Right ventricle myocardium superior (tissue), 1 donor: ENCODE measurements around the gene LRRC14B. TPM values are rescaled to one million over a fixed set of nuclear protein-coding genes. Genes with fewer than 3 reads are reported as not detected.
"Not testable (repeated sequence)": the region's sequence is repeated elsewhere in the genome, so short reads cannot be mapped to it uniquely, and the experiment has no call there.

Experiments
- ATAC-seq: fragments of 200-7000 bp; cut with Tn5 transposase; one replicate; pipeline ENCODE4 v1.9.1; 2020; ENCODE audit warnings: mild to moderate bottlenecking; ENCODE audit not compliant: poor library complexity
- DNase-seq: peaks from one replicate; pipeline ENCODE4 v3.0.0-alpha.2; 2020
- intact Hi-C: fragments of 100-400 bp; cut with DNase I; formaldehyde crosslinking; loops from one replicate; pipeline ENCODE4 v1.11.2; 2022
- total RNA-seq: library from RNA; stranded (reverse); fragmentation: NEBNext Ultra II Directional; extraction: Animal tissue kit (Norgen Biotek cat#: 25700); gene quantifications from one replicate; pipeline ENCODE4 v1.2.1, GENCODE V29; 2021
- donor health status: DM: no; HTN: yes; CAD: no; lungs with severe emphysema.

LRRC14B gene
- total RNA-seq, 1 donor from 2014 or later, result 103 TPM

DNA sequence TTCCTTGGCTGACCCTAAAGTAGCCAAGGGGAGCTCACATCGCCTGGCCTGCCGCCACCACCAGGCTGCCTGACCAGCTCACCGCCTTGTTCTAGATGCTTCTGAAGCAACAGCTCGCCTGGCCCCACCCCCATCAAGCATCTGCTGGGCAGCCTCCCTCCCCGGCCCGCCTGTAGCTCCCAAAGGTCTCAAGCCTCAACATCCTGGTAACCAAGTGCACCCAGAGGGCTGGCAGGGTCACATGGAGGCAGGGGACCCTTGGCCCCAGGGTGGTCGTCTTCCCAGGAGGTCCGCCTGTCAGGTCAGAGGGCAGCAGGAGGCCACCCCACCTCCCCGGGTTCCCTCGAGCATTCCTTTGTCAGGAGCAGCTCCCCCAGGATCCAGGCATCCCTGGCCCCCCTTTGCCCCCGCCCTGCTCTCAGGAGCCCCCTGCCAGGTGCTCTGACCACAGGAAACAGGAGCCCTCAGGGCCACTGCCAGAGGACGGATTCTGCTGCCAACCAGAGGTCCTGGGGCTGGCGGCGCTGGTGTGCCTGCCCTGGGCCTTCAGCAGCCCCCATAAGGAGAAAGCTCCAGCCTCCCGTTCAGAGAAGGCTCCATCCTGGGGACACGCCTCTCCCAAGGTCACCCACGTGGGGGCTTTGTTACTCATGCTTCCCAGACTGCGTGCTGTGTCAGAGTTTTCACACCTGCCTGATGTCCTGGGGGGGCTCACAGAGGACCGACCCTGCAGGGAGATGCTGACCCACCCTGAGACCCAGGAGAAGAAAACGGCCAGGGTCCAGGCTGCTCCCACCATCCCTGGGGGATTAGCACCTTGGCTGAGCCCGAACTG, 3.5 kb upstream of the LRRC14B start:
- ATAC-seq (no peak), DNase-seq (peak; percentile 46)
- intact Hi-C loops, result no loop called here

DNA sequence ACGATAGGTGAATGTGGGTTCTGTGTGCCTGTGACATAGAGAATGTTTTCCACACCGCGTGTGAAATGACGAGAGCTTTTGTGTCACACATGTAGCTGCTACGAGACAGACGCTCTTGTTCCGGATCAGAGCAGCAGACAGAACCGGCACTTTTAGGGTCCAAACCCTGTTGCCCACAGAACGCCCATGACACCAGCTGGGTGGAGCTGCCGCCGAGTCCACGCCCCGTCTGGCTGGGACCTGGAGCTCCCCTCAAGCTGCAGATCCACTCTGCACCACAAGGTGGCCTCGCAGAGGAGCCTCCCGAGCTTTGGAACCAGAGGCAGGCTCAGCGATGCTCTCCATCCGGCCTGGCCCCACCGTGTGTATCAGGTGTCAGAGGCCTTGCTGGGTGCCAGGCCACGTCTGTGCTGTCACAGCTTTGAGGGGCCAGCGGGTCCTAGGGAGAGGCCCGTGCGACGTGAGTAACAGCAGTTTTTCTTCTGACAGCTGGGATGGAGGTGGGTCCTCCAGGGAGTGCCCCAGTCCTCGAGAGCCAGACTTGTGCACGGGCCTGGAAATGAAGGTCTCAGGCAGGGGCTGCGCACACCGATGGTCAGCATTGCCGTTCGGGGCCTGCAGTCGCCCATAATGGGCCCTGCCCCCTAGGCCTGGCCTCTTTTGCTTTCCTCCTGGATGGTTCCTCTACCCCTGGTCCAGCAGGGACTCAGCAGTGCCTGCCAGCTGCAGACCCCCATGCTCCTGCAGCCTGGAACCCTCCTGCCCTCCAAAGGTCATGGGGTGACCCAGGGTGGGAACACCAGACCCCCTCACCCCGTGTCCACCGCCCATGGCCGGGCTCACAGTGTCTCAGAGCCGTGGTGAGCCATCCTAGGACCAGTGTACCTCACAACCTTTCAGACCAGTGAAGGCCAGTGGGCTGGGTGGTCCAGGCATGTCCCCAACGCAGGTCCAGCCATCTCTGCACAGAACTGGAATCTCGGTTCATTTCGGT, 2.5 kb upstream of the LRRC14B start:
- intact Hi-C loops, result no loop called here

DNA sequence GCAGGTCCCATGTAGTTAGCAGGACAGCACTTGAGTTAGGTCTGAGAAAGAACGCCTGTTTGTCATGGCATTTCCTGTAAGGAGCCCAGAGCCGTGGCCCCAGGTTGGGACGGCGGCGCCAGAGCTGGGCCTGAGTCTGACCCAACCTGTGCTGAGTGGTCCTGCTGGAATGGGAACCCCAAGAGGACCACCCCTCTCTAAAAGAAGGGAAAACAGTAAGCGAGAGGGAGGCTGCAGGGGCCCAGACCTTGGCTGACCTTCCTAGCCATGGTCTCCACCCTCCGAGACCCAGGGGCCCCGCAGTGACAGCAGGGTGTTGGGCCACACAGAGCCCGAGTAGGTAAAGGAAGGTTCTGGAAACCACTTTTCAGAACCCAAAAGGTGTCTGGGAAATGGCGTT, 1.8 kb upstream of the LRRC14B start:
- intact Hi-C loops, result no loop called here
- DNase-seq (no peak), ATAC-seq (no peak)

More for the DNA sequence above, 2.5 kb upstream of the LRRC14B start:
- DNase-seq (peak; percentile 92), ATAC-seq (peak; percentile 62)

DNA sequence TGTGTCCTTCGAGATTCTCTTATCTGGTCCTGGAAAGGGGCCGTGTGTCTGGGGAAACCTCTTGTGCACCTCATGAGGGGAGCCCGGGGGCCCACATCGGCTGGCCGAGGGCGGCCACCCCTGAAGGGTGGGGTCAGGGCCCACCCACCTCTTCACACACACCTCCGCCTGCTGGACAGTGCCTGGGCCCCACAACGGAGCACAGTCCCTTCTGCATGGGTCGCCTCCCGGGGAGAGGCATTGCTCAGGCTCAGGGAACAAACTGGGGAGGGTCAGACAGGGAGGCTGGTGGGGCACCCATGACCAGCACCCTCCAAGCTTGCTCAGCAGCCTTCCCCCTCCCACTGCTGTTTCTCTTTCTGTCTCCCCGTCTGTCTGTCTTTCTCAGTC, 1.3 kb upstream of the LRRC14B start:
- intact Hi-C loops, result no loop called here
- no peak for DNase-seq
- no peak for ATAC-seq

DNA sequence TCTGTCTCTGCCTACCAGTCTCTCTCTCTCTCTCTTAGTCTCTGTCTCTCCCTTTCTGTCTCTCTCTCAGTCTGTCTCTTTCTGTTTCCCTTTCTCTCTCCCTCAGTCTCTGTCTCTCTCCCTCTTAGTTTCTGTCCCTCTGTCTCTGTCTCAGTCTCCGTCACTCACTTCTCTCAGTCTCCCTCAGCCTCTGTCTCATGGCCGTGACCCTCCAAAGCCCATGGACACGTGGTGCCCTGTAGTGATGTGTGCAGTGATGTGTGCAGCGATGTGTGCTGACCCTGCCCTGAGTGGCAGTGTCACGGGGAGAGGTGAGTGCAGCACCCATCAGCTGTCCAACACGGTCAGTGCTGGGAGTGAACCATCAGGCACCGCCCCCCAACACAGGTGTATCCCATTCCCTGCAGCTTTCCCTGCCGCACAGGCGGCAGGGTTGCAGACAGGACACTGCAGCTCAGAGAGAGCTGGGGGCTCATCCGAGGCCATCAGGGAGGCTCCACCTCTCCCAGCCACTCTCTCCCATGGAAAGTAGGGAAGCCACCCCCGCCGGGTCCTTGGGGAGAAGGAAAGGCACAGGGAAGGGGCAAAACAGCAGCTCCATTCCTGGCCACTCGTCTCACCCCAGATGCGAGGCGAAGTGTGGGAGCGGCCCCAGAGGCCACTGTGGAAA, 794 bp upstream of the LRRC14B start:
- DNase-seq, result no peak
- intact Hi-C loops, result no loop called here
- peak; percentile 0 for ATAC-seq

DNA sequence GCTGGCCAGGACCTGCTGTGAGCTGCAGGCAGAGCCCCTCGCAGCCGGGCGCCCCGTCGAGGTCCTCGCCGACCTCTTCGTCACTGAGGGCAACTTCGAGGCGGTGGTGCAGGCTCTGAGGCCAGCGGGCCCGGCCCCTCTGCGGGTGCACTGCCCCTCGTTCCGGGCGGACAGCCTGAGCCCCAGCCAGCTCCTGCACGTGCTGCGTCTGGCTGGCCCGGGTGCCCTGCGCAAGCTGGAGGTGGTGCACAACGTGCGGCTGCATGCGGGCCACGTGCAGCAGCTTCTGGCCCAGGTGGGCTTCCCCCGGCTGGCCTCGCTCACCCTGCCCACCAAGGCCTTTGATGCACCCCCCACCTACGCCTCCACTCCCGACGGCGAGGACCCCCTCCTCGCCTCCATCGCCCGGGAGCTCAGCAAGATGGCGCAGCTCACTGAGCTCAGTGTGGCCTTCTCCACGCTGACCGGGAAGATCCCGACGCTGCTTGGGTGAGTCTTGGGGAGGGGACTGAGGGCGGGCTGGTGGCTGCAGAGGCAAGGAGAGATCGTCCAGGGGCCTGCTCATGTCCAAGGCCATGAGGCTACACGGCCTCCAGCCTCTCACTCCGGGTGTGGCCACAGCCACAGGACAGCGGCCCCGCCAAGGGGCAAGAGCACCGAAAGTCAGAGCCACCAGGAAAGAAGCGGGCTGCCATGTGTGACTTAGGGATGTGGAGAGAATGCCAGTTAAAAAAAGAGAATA, 825 bp downstream of the LRRC14B start:
- ATAC-seq, result no peak
- DNase-seq, result no peak
- intact Hi-C loops, result no loop called here

DNA sequence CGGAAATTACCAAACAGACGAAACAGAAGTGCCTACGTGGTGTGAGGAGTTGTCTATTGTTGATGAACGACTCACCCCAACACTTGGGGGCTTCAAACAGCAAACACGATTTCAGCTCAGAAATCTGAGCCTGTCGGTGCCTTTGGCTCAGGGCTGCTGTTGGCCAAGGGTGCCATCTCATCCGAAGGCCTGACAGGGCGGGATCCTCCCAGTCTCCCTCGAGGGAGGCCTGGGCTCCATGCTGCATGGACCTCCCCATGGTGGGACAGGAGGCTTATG, 1.3 kb downstream of the LRRC14B start:
- no peak for DNase-seq
- no peak for ATAC-seq
- intact Hi-C loops, result no loop called here

DNA sequence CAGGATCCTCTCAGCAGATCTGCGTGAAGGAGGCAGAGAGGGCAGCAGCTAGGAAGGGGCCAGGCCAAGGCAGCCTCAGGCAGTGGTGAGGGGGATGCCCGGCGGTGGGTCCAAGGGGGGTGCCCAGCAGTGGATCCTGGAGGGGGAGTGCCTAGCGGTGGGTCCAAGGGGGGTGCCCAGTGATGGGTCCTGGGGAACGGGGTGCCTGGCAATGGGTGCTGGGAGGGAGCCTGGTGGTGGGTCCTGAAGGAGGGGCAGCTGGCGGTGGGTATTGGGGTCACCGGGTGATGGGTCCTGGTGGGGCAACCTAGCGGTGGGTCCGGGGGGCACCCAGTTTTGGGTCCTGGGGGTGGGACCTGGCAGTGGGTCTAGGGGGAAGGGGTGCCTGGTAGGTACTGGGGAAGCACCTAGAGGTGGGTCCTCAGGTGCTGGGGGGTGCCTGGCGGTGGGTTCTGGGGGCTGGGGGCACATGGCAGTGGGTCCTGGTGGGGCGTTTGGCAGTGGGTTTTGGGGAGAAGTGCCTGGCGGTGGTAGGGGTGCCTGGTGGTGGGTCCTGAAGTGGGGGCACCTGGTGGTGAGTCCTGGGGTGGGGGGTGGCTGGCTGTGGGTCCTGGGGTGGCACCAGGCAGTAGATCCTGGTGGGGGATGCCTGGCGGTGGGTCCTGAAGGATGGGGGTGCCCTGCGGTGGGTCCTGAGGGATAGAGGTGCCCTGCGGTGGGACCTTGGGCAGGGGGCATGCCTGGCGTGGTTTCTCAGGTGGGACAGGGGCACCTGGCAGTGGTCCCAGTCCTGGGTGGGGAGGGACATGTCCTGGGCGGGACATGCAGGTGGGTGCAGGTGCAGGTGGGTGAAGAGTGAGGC, 1.9 kb downstream of the LRRC14B start:
- DNase-seq, result no peak
- intact Hi-C loops, result no loop called here

DNA sequence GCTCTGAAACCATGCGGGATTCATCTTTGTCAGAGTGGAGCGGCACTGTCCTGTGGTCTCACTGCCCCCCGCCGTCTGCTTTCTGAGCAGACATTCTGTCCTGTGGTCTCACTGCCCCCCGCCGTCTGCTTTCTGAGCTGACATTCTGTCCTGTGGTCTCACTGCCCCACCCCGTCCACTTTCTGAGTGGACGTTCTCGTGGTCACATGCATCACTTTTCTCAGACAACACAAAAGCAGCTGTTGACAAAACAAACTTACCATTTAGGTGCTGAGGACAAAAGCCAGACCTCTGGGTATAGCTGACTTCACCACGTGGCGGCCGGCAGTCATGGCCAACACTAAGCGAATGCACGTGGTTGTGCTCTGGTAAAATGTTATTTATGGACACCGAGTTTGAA, 2.8 kb downstream of the LRRC14B start:
- intact Hi-C loops, result no loop called here
- ATAC-seq (peak; percentile 26), DNase-seq (peak; percentile 80)

More for the DNA sequence above, 1.9 kb downstream of the LRRC14B start:
- no peak for ATAC-seq

DNA sequence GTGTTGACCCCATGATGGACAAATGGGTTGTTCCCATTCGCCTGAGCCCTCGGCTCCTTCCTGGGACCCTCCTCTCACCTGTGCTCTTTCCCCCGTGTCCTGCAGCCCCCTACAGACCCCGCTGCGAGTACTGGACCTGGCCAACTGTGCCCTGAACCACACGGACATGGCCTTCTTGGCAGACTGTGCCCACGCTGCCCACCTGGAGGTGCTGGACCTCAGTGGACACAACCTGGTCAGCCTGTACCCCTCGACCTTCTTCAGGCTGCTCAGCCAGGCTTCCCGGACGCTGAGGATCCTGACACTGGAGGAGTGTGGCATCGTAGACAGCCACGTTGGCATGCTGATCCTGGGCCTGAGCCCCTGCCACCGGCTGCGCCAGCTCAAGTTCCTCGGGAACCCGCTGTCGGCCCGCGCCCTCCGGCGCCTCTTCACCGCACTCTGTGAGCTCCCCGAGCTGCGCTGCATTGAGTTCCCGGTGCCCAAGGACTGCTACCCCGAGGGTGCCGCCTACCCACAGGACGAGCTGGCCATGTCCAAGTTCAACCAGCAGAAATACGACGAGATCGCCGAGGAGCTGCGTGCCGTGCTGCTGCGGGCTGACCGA, 3.4 kb downstream of the LRRC14B start:
- DNase-seq, result no peak
- no peak for ATAC-seq
- intact Hi-C loops, result no loop called here

DNA sequence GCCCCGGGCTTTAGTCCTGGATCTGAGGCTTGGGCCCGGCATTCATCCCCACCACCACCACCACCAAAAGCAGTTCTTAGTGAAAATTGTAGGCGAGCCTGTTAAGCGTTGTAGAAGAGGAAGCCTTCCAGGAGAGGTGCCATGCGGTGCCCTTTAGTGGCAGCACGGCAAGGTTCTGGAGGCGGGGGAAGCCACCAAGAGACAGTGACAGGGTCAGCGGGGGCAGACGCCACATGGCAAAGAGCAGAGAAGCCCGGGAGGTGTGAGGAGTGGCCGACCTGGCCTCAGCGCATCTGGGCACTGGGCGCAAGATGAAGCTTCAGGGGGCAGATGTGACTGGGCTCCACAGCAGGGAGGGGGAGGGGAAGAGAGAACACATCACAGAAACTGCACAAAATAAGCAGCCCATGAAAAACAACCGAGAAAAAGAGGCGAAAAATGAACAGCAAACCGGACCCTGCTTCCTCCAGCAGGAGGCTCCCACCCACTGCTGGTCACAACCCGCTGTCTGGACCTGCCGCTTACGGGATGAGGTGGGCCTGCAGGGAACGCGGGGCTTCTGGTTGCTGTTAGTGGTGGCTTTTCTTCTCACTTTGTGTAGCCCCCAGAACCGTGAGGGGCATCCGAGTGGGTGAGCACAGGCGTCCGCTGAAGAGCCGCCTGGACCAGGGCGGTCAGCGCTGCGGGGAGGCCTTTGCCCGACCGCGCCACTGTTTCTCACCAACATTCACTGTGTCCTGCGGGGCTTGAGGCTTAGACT, 4.3 kb downstream of the LRRC14B start:
- intact Hi-C loops, result no loop called here
- DNase-seq (no peak), ATAC-seq (no peak)

DNA sequence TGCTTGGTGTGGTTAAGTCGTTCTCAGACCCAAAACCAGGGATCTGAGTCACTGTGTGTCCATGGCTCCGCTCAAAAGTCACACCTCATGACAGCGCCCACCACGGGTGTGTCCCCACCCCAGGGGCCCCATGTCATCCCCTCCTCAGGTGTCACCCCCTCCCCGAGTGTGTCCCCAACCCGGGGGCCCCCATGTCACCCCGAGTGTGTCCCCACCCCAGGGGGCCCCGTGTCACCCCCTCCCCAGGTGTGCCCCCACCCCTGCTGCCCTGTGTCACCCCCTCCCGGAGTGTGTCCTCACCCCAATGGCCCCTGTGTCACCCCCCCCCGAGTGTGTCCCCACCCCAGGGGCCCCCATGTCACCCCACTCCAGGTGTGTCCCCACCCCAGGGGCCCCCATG, 5.1 kb downstream of the LRRC14B start:
- DNase-seq (no peak), ATAC-seq (no peak)
- intact Hi-C loops, result no loop called here

DNA sequence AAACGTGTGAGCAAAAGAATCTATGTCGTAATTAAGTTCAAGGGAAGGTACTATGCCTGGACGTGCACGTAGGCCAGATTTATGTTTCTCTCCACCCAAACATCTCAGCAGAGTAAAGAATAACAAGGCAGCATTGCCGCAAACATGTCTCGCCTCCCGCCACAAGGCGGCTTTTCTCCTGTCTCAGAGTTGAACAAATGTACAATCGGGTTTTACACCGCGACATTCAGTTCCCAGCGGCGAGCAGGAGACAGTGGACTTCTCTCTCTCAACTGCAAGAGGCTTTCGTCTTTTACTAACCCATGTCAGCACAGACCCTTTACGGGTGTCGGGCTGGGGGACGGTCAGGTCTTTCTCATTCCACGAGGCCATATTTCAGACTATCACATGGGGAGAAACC, 5.7 kb downstream of the LRRC14B start:
- intact Hi-C loops, DNase-seq, ATAC-seq: not testable (repeated sequence)

DNA sequence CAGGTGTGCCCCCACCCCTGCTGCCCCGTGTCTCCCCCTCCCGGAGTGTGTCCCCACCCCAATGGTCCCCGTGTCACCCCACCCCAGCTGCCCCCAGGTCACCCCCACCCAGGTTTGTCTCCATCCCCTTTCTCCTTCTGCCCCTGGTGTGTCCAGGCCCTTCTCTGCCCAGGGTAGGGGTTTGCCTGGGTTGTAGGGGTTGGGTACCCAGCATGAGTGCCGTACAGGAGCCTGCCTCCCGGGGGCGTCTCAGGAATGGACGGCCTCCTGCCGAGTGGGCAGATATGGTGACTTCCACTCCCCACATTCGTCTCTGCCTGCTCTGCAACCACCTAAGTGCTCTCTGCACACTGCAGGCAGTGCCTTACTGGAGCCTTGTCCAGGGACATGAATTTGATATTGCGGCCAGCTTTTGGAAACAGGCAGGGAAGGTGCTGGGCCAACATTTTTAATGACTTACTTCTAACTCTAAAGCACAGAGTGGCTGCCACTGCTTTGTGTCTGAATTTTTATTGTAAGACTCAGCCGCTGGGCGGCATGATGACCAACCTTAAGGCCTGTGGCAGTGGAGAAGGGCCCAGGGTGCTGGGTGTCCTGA, 6.7 kb downstream of the LRRC14B start:
- peak; percentile 4 for ATAC-seq
- no peak for DNase-seq

DNA sequence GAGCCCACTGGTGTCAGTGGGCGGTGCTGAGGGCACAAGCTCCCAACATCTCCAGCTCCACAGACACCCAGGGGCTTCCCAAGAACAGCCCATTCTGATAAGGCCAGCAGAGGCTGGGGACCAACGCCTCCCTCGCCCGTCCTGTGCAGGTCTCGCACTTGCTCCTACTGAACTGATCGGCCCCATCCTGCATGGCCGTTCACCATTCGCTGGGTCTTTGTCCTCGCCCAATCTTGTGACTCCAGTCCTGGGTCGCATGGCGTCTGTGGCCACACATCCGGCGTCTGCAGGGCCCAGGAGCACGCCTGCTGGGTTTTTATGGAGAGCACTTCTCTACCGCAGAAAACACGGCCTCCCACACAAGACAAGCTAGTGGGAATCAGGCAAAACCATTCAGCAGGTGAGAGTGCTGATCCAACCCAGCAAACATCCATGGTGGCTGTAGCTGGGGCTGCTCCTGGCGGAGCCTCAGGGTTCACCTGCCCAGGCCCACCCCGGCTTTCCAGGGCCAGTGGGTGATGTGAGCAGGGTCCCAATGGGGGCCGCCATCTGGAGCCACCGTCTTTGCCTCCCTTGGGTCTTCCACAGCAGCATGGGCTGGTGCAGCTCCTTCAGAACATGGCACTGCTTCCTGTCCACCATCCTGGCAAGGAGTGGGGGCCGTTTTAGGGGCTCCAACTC, 7.4 kb downstream of the LRRC14B start:
- ATAC-seq, result no peak
- intact Hi-C loops, result no loop called here
- DNase-seq, result no peak

More for the DNA sequence above, 6.7 kb downstream of the LRRC14B start:
- intact Hi-C loops, result no loop called here
